Endodermal cell (in vitro differentiated cells): ENCODE measurements around the gene UQCC5. TPM values are rescaled to one million over a fixed set of nuclear protein-coding genes. Genes with fewer than 3 reads are reported as not detected.

Experiments used
- DNase-seq: peaks from one replicate; pipeline ENCODE4 v3.0.0-alpha.2; 2017
- H3K27ac ChIP-seq: 2 replicates; pipeline ENCODE4 v1.5.1; 2013; ENCODE audit warnings: mild to moderate bottlenecking, low read depth, low read length, moderate library complexity
- H3K27me3 ChIP-seq: 2 replicates; pipeline ENCODE4 v1.6.1; 2013; ENCODE audit warnings: mild to moderate bottlenecking, low read length, moderate library complexity; ENCODE audit not compliant: insufficient read depth, control insufficient read depth, poor library complexity, severe bottlenecking
- H3K36me3 ChIP-seq: 2 replicates; pipeline ENCODE4 v1.7.0; 2013; ENCODE audit warnings: mild to moderate bottlenecking, low read length, moderate library complexity; ENCODE audit not compliant: control insufficient read depth, insufficient read depth
- H3K4me1 ChIP-seq: one replicate; pipeline ENCODE4 v1.7.0; 2013; ENCODE audit warnings: low read length; ENCODE audit not compliant: control insufficient read depth, insufficient read depth
- H3K4me3 ChIP-seq: 2 replicates; pipeline ENCODE4 v1.5.1; 2013; ENCODE audit warnings: mild to moderate bottlenecking, low read length, moderate library complexity
- H3K9ac ChIP-seq: 2 replicates; pipeline ENCODE4 v1.6.1; 2013; ENCODE audit warnings: mild to moderate bottlenecking, low read length, moderate library complexity; ENCODE audit not compliant: poor library complexity, severe bottlenecking; ENCODE audit errors: extremely low read depth
- H3K9me3 ChIP-seq: 2 replicates; pipeline ENCODE4 v1.6.1; 2013; ENCODE audit warnings: mild to moderate bottlenecking, low read length, moderate library complexity; ENCODE audit not compliant: control insufficient read depth
- H3K27ac Mint-ChIP-seq: 2 replicates; pipeline ENCODE4 v1.8.0; 2020; ENCODE audit warnings: mixed read lengths
- H3K27me3 Mint-ChIP-seq: 2 replicates; pipeline ENCODE4 v1.8.0; 2021; ENCODE audit warnings: mild to moderate bottlenecking, mixed read lengths; ENCODE audit not compliant: insufficient read depth
- H3K36me3 Mint-ChIP-seq: 2 replicates; pipeline ENCODE4 v1.8.0; 2020; ENCODE audit warnings: low read depth, mixed read lengths
- H3K4me1 Mint-ChIP-seq: 2 replicates; pipeline ENCODE4 v1.8.0; 2020; ENCODE audit warnings: mixed read lengths
- H3K4me3 Mint-ChIP-seq: 2 replicates; pipeline ENCODE4 v1.8.0; 2020; ENCODE audit warnings: mild to moderate bottlenecking, moderate library complexity, mixed read lengths
- H3K9me3 Mint-ChIP-seq: 2 replicates; pipeline ENCODE4 v1.8.0; 2020; ENCODE audit warnings: mild to moderate bottlenecking, mixed read lengths
- WGBS, 2 experiments: methylation state at CpG; one replicate each; pipeline versions ENCODE4 v1.1.5 to v1.1.7; 2013; ENCODE audit warnings: missing lambda C conversion rate in 2 of 2, mixed read lengths in 1 of 2; ENCODE audit not compliant: insufficient coverage in 1 of 2, insufficient read length in 1 of 2; 5-methylcytosine and 5-hydroxymethylcytosine counted together
- total RNA-seq, 2 donors: library from RNA; stranded (reverse); fragmentation: NEBNext Ultra II Directional in 1 of 2; extraction: Animal tissue kit (Norgen Biotek cat#: 25700) in 1 of 2; gene quantifications; 2 replicates in 1 of 2; 3 replicates in 1 of 2; pipeline ENCODE4 v1.2.1, GENCODE V29; 2021
- TF ChIP-seq, protein P1 (sequence below): fragments of 200-600 bp; sonication (generic); conservative IDR thresholded peaks from 2 replicates; pipeline ENCODE4 v1.5.0; 2021; ENCODE audit warnings: antibody characterized with exemption, mild to moderate bottlenecking

Gene UQCC5
- total RNA-seq, 2 donors from 2014 or later, result 28.1 to 34.1 TPM

GRCh38 chr3:52529376-52530333 is 6.8 kb upstream of the UQCC5 start:
- peaks cover 5% of the 10 kb centered on the region for H3K4me1 ChIP-seq
- H3K9me3 Mint-ChIP-seq, result no peaks in the 10 kb centered on the region
- H3K27me3 ChIP-seq, result no peaks in the 10 kb centered on the region
- H3K9me3 ChIP-seq, result no peaks in the 10 kb centered on the region
- no peak overlapping the region for H3K9ac ChIP-seq
- DNase-seq, result peak; percentile 31
- peaks cover 3% of the 10 kb centered on the region for H3K4me1 Mint-ChIP-seq
- peak overlapping the region; percentile 61 for H3K27ac Mint-ChIP-seq
- H3K36me3 Mint-ChIP-seq, result peaks cover 24% of the 10 kb centered on the region
- H3K36me3 ChIP-seq, result peaks cover 64% of the 10 kb centered on the region
- no peak overlapping the region for H3K27ac ChIP-seq
- no peaks in the 10 kb centered on the region for H3K27me3 Mint-ChIP-seq
- WGBS, 2 experiments, result 89 to 91% methylated on average over 11 to 12 of the region's 12 CpGs
- no peak overlapping the region for H3K4me3 ChIP-seq
- TF ChIP-seq, protein P1, sequence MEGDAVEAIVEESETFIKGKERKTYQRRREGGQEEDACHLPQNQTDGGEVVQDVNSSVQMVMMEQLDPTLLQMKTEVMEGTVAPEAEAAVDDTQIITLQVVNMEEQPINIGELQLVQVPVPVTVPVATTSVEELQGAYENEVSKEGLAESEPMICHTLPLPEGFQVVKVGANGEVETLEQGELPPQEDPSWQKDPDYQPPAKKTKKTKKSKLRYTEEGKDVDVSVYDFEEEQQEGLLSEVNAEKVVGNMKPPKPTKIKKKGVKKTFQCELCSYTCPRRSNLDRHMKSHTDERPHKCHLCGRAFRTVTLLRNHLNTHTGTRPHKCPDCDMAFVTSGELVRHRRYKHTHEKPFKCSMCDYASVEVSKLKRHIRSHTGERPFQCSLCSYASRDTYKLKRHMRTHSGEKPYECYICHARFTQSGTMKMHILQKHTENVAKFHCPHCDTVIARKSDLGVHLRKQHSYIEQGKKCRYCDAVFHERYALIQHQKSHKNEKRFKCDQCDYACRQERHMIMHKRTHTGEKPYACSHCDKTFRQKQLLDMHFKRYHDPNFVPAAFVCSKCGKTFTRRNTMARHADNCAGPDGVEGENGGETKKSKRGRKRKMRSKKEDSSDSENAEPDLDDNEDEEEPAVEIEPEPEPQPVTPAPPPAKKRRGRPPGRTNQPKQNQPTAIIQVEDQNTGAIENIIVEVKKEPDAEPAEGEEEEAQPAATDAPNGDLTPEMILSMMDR, result no peak
- H3K4me3 Mint-ChIP-seq, result no peak overlapping the region

DNA sequence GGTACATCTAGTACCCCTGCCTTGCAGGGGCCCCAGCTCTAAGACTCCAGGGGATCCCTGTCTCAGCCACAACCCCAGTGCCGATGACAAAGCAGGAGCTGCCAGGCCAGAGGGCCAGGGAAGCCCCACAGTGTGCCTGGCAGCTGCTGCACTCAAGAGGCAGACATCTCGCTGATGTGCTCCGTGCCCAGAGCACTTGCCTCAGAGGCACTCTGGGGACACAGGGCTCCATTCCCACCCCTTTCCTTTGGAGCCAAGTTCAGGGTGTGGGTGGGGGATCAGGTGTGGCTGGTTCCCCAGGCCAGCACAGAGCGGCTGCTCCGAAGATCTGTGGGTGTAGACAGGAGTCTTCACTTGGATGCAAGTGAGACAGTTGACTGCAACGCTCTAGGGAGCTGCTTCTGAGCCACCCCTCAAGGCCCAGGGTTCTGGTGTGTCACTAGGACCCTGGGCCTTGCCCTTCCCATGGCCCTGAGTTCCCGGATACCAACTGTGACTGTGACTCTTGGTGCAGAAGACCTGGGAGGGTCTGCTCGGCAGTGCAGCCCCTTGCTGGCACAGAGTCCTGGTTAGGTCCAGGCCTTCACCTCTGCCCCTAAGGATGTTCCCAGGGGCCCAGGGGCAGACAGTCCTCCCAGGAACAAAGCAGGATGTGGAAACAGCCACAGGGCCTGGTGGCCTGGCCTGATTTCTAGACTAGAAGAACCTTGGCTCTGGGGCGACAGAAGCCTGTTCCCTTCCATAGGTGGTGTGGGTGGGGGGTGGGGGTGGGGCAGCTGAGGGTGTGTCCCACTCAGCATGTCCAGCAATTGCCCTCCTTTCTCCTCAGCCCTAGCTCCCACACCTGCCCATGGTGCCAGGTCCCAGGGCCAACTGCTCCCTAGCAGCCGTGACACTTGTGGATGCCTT is 5.2 kb upstream of the UQCC5 start:
- Histone ChIP-seq H3K27ac (no peak overlapping the region), H3K4me3 (peak overlapping the region; percentile 83), H3K9ac (peak overlapping the region; percentile 75), H3K27me3 (no peaks in the 10 kb centered on the region), H3K36me3 (peaks cover 53% of the 10 kb centered on the region), H3K4me1 (peaks cover 5% of the 10 kb centered on the region), H3K9me3 (no peaks in the 10 kb centered on the region)
- Mint-ChIP-seq H3K4me1 (peaks cover 7% of the 10 kb centered on the region), H3K36me3 (peaks cover 23% of the 10 kb centered on the region), H3K27ac (no peak overlapping the region), H3K9me3 (no peaks in the 10 kb centered on the region), H3K4me3 (peak overlapping the region; percentile 71), H3K27me3 (no peaks in the 10 kb centered on the region)
- WGBS, 2 experiments, result 94 to 97% methylated on average over 7 to 10 of the region's 10 CpGs
- no peak for DNase-seq
- TF ChIP-seq, protein P1, result no peak

DNA sequence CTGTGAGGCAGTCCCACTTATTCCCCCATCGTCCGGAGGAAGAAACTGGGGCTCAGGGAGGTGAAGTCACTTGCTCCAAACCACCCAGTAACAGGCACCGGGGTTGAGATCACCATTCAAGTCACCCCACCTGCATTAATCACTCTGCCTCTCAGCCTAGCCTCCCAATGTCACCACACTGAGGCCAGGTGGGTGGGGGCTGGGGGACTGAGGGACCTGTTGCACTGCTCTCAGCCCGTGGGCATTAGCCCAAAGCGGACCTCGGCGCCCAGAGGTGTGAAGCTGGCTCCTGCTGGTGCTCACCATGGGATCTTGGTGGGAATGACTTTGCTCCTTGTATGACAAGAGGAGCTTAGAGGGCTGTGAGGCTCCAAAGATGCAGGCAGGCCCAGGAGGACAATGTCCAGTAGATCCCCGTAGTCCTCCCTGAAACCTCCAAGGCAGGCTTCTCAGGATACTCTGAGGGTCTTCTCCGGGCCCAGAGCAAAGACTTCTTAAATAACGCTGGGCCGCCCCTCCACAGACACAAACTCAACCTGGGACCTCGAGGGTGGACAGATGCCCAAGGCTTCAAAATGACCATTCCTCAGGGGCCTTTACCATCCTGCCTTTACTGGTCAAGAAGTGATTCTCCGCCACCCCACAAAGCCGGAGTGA is 4.4 kb upstream of the UQCC5 start:
- Mint-ChIP-seq H3K27ac (peak overlapping the region; percentile 35), H3K36me3 (peaks cover 18% of the 10 kb centered on the region), H3K4me1 (peaks cover 7% of the 10 kb centered on the region), H3K9me3 (no peaks in the 10 kb centered on the region), H3K27me3 (no peaks in the 10 kb centered on the region), H3K4me3 (peak overlapping the region; percentile 71)
- Histone ChIP-seq H3K27ac (peak overlapping the region; percentile 88), H3K4me3 (peak overlapping the region; percentile 83), H3K4me1 (peaks cover 5% of the 10 kb centered on the region), H3K27me3 (no peaks in the 10 kb centered on the region), H3K9me3 (no peaks in the 10 kb centered on the region), H3K9ac (peak overlapping the region; percentile 75), H3K36me3 (peaks cover 45% of the 10 kb centered on the region)
- TF ChIP-seq, protein P1, result no peak
- DNase-seq, result no peak
- 90% methylated on average over 13 to 14 of the region's 14 CpGs for WGBS, 2 experiments
